ENCODE data around the gene FYN. TPM values are rescaled to one million over a fixed set of nuclear protein-coding genes. Genes with fewer than 3 reads are reported as not detected.

The FYN gene
- total and polyA plus RNA-seq, 4 donors = 11.2 to 28.3 (median 19.7) TPM

GRCh38 chr6:111846066-111846465, 27.2 kb downstream of the FYN start:
- H3K36me3 ChIP-seq (ENCODE audit: control insufficient read depth in 4 of 4, insufficient read depth in 3 of 4, low read depth in 1 of 4, low read length in 3 of 4) = no peaks in the 10 kb centered on the region
- H3K4me3 ChIP-seq (ENCODE audit: low read depth in 1 of 3, low read length in 3 of 3) = no peak overlapping the region
- H3K9me3 ChIP-seq (ENCODE audit: control insufficient read depth in 4 of 4, low read length in 3 of 4) = no peaks in the 10 kb centered on the region
- no peak overlapping the region for H3K27ac ChIP-seq (ENCODE audit: low read depth in 1 of 2, low read length in 2 of 2)
- peaks cover 0 to 5% (median 3%) of the 10 kb centered on the region in 4 donors for H3K4me1 ChIP-seq (ENCODE audit: control insufficient read depth in 4 of 4, insufficient read depth in 4 of 4, low read length in 3 of 4)
- DNase-seq (ENCODE audit: low spot score) = no peak
- 73% methylated on average over 4 of the region's 4 CpGs for WGBS
- H3K27me3 ChIP-seq (ENCODE audit: control insufficient read depth in 4 of 4, insufficient read depth in 4 of 4, low read length in 3 of 4) = no peaks in the 10 kb centered on the region
- TF ChIP-seq NR2F2 (IDR thresholded peaks at IDR 0.05) (no peak), YY1 (IDR thresholded peaks at IDR 0.05) (no peak), EGR1 (IDR thresholded peaks at IDR 0.05; ENCODE audit: low read depth in 2 of 2) (no peak)
- no peak overlapping the region for H3K9ac ChIP-seq (ENCODE audit: low read depth in 1 of 2, low read length in 2 of 2)

- Histone ChIP-seq H3K27me3 (ENCODE audit: control insufficient read depth in 4 of 4, insufficient read depth in 4 of 4, low read length in 3 of 4) (no peaks in the 10 kb centered on the region), H3K9ac (ENCODE audit: low read depth in 1 of 2, low read length in 2 of 2) (no peak overlapping the region), H3K27ac (ENCODE audit: low read depth in 1 of 2, low read length in 2 of 2) (no peak overlapping the region), H3K9me3 (ENCODE audit: control insufficient read depth in 4 of 4, low read length in 3 of 4) (no peaks in the 10 kb centered on the region), H3K4me3 (ENCODE audit: low read depth in 1 of 3, low read length in 3 of 3) (no peak overlapping the region), H3K4me1 (ENCODE audit: control insufficient read depth in 4 of 4, insufficient read depth in 4 of 4, low read length in 3 of 4) (peaks cover 0 to 5% (median 3%) of the 10 kb centered on the region in 4 donors), H3K36me3 (ENCODE audit: control insufficient read depth in 4 of 4, insufficient read depth in 3 of 4, low read depth in 1 of 4, low read length in 3 of 4) (no peaks in the 10 kb centered on the region)
- TF ChIP-seq EGR1 (IDR thresholded peaks at IDR 0.05; ENCODE audit: low read depth in 2 of 2) (no peak), FOXA1 (IDR thresholded peaks at IDR 0.05) (no peak), HNF4A (conservative IDR thresholded peaks at IDR 0.05) (no peak), NR2F2 (IDR thresholded peaks at IDR 0.05) (peak; percentile 18)
- WGBS = 75% methylated on average over 8 of the region's 8 CpGs
- no peak for DNase-seq (ENCODE audit: low spot score)
These were observed 27.8 kb downstream of the FYN start for GRCh38 chr6:111845441-111845871.

GRCh38 chr6:111844921-111845320, 28.3 kb downstream of the FYN start:
- no peak for DNase-seq (ENCODE audit: low spot score)
- H3K9me3 ChIP-seq (ENCODE audit: control insufficient read depth in 4 of 4, low read length in 3 of 4) = no peaks in the 10 kb centered on the region
- no peak overlapping the region for H3K27ac ChIP-seq (ENCODE audit: low read depth in 1 of 2, low read length in 2 of 2)
- H3K4me1 ChIP-seq (ENCODE audit: control insufficient read depth in 4 of 4, insufficient read depth in 4 of 4, low read length in 3 of 4) = peaks cover 0 to 5% (median 3%) of the 10 kb centered on the region in 4 donors
- no peak overlapping the region for H3K9ac ChIP-seq (ENCODE audit: low read depth in 1 of 2, low read length in 2 of 2)
- WGBS = 68% methylated on average over 2 of the region's 2 CpGs
- no peaks in the 10 kb centered on the region for H3K36me3 ChIP-seq (ENCODE audit: control insufficient read depth in 4 of 4, insufficient read depth in 3 of 4, low read depth in 1 of 4, low read length in 3 of 4)
- no peak for TF ChIP-seq ATF3 (IDR thresholded peaks at IDR 0.05)
- no peak for TF ChIP-seq ZBTB33 (IDR thresholded peaks at IDR 0.05)
- no peak for TF ChIP-seq JUND (IDR thresholded peaks at IDR 0.05)
- no peaks in the 10 kb centered on the region for H3K27me3 ChIP-seq (ENCODE audit: control insufficient read depth in 4 of 4, insufficient read depth in 4 of 4, low read length in 3 of 4)
- H3K4me3 ChIP-seq (ENCODE audit: low read depth in 1 of 3, low read length in 3 of 3) = no peak overlapping the region

- 56% methylated on average over 4 of the region's 4 CpGs for WGBS
- no peak overlapping the region for H3K27ac ChIP-seq (ENCODE audit: low read depth in 1 of 2, low read length in 2 of 2)
These were observed 28.9 kb downstream of the FYN start for GRCh38 chr6:111844376-111844775.

More at GRCh38 chr6:111844376-111844775, 28.9 kb downstream of the FYN start:
- peaks cover 0 to 5% (median 3%) of the 10 kb centered on the region in 4 donors for H3K4me1 ChIP-seq (ENCODE audit: control insufficient read depth in 4 of 4, insufficient read depth in 4 of 4, low read length in 3 of 4)
- H3K27me3 ChIP-seq (ENCODE audit: control insufficient read depth in 4 of 4, insufficient read depth in 4 of 4, low read length in 3 of 4) = no peaks in the 10 kb centered on the region
- DNase-seq (ENCODE audit: low spot score) = no peak
- TF ChIP-seq FOXA1 (IDR thresholded peaks at IDR 0.05) = no peak
- TF ChIP-seq HNF4G (IDR thresholded peaks at IDR 0.05) = no peak
- TF ChIP-seq SP1 (IDR thresholded peaks at IDR 0.05) = no peak
- no peak for TF ChIP-seq FOXA2 (IDR thresholded peaks at IDR 0.05)
- no peak for TF ChIP-seq JUND (IDR thresholded peaks at IDR 0.05)
- no peak for TF ChIP-seq TAF1 (conservative IDR thresholded peaks at IDR 0.05)
- TF ChIP-seq MAX (IDR thresholded peaks at IDR 0.05) = no peak
- TF ChIP-seq RAD21 (IDR thresholded peaks at IDR 0.05) = no peak
- no peak for TF ChIP-seq HNF4A (conservative IDR thresholded peaks at IDR 0.05)
- no peak for TF ChIP-seq CTCF (IDR thresholded peaks at IDR 0.05; ENCODE audit: low read depth, low read length, missing input control)
- no peak for TF ChIP-seq EGR1 (IDR thresholded peaks at IDR 0.05; ENCODE audit: low read depth in 2 of 2)
- no peak for TF ChIP-seq YY1 (IDR thresholded peaks at IDR 0.05)
- TF ChIP-seq REST (IDR thresholded peaks at IDR 0.05) = no peak
- no peak for TF ChIP-seq RXRA (IDR thresholded peaks at IDR 0.05)
- H3K36me3 ChIP-seq (ENCODE audit: control insufficient read depth in 4 of 4, insufficient read depth in 3 of 4, low read depth in 1 of 4, low read length in 3 of 4) = no peaks in the 10 kb centered on the region
- no peak overlapping the region for H3K4me3 ChIP-seq (ENCODE audit: low read depth in 1 of 3, low read length in 3 of 3)
- no peak overlapping the region for H3K9ac ChIP-seq (ENCODE audit: low read depth in 1 of 2, low read length in 2 of 2)
- H3K9me3 ChIP-seq (ENCODE audit: control insufficient read depth in 4 of 4, low read length in 3 of 4) = no peaks in the 10 kb centered on the region
